Nephron progenitor cell (in vitro differentiated cells): ENCODE data around the gene NMRK1.

ENCODE experiments used
- DNase-seq: peaks from one replicate; pipeline ENCODE4 v3.0.0; 2021
- H3K27ac Mint-ChIP-seq: 2 replicates; pipeline ENCODE4 v1.8.0; 2021; ENCODE audit warnings: mild to moderate bottlenecking, moderate library complexity, mixed read lengths
- H3K27me3 Mint-ChIP-seq: 2 replicates; pipeline ENCODE4 v1.8.0; 2021; ENCODE audit warnings: mild to moderate bottlenecking, low read depth, mixed read lengths; ENCODE audit not compliant: poor library complexity
- H3K36me3 Mint-ChIP-seq: 2 replicates; pipeline ENCODE4 v1.8.0; 2021; ENCODE audit warnings: low read depth, mixed read lengths
- H3K4me1 Mint-ChIP-seq: 2 replicates; pipeline ENCODE4 v1.8.0; 2021; ENCODE audit warnings: mixed read lengths
- H3K4me3 Mint-ChIP-seq: 2 replicates; pipeline ENCODE4 v1.8.0; 2021; ENCODE audit warnings: mild to moderate bottlenecking, moderate library complexity, mixed read lengths
- H3K9me3 Mint-ChIP-seq: 2 replicates; pipeline ENCODE4 v1.8.0; 2021; ENCODE audit warnings: mild to moderate bottlenecking, moderate library complexity, mixed read lengths
- CTCF ChIP-seq: fragments of 200-600 bp; sonication (generic); IDR thresholded peaks from 2 replicates; pipeline ENCODE4 v1.5.0; 2021; ENCODE audit warnings: antibody characterized with exemption

The NMRK1 gene

DNA sequence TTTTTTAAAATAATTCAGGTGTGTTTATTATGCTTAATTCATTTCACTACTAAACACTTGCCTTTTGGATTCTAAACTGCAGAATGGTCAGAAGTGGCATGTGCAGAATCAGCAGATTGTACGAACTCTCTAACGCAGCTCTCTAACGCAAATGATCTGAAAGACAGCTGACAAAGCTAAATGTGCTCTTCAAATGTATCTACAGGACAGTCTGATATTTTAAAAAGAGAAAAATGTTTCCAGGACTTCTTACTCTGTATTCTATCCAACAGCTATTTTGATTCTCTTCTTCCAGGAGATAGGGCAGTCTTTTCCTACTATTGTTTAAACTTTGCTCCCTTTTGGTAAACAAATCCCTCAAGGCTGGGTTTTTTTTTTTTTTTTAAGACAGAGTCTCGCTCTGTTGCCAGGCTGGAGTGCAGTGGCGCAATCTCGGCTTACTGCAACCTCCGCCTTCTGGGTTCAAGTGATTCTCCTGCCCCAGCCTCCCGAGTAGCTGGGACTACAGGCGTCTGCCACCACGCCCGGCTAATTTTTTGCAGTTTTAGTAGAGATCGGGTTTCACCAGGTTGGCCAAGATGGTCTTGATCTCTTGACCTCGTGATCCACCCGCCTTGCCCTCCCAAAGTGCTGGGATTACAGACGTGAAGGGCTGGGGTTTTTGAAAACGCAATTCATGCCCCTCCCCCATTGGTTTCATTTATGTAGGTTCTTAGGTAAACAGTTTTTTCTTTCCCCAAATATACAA, 1.2 kb downstream of the NMRK1 start:
- DNase-seq: no peak
- Mint-ChIP-seq H3K4me3 (peak overlapping the region; percentile 90), H3K36me3 (no peaks in the 10 kb centered on the region), H3K9me3 (no peaks in the 10 kb centered on the region), H3K27me3 (peaks cover 26% of the 10 kb centered on the region), H3K27ac (no peak overlapping the region), H3K4me1 (peaks cover 58% of the 10 kb centered on the region)
- TF ChIP-seq CTCF: no peak

GRCh38 chr9:75085640-75086039, 2.3 kb downstream of the NMRK1 start:
- no peak for DNase-seq
- H3K4me3 Mint-ChIP-seq: no peak overlapping the region
- H3K27ac Mint-ChIP-seq: no peak overlapping the region
- H3K36me3 Mint-ChIP-seq: no peaks in the 10 kb centered on the region
- H3K9me3 Mint-ChIP-seq: no peaks in the 10 kb centered on the region
- peaks cover 21% of the 10 kb centered on the region for H3K27me3 Mint-ChIP-seq
- TF ChIP-seq CTCF: no peak
- peaks cover 47% of the 10 kb centered on the region for H3K4me1 Mint-ChIP-seq

DNA sequence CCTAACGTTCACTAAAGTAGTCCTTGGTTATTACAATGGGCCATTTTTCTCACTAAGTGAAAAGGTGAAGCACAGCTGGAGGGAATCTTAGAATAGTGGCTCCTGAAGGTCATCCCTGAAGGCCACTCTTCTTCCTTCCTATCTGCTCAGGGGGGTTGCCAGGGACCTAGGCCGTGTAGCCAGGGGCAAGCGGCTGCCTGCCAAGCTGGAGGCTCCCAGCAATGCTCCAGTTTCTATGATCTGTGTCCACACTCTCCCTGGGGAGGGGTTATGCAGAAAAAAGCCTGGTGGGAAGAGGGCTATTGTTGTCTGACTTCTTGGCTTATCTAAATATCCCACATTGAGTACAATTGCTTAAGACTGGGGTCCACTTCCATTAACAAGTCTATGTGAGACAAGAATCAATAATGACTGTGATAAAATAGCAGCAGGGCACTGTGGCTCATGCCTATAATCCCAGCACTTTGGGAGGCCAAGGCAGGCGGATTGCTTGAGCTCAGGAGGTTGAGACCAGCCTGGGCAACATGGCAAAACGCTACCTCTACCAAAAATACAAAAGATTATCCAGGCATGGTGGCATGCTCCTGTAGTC, 3.8 kb downstream of the NMRK1 start:
- no peaks in the 10 kb centered on the region for H3K9me3 Mint-ChIP-seq
- no peak for DNase-seq
- H3K4me3 Mint-ChIP-seq: no peak overlapping the region
- no peak for TF ChIP-seq CTCF
- H3K36me3 Mint-ChIP-seq: no peaks in the 10 kb centered on the region
- H3K27ac Mint-ChIP-seq: no peak overlapping the region
- peaks cover 12% of the 10 kb centered on the region for H3K27me3 Mint-ChIP-seq
- H3K4me1 Mint-ChIP-seq: peaks cover 36% of the 10 kb centered on the region

- TF ChIP-seq CTCF: no peak
Observed at GRCh38 chr9:75083188-75083970, 4.6 kb downstream of the NMRK1 start.

GRCh38 chr9:75081632-75082031, 6.3 kb downstream of the NMRK1 start:
- no peaks in the 10 kb centered on the region for H3K36me3 Mint-ChIP-seq
- no peak for DNase-seq
- H3K27me3 Mint-ChIP-seq: peaks cover 12% of the 10 kb centered on the region
- H3K4me3 Mint-ChIP-seq: no peak overlapping the region
- no peak overlapping the region for H3K27ac Mint-ChIP-seq
- peaks cover 24% of the 10 kb centered on the region for H3K4me1 Mint-ChIP-seq
- H3K9me3 Mint-ChIP-seq: no peaks in the 10 kb centered on the region
- no peak for TF ChIP-seq CTCF

More at GRCh38 chr9:75083188-75083970, 4.6 kb downstream of the NMRK1 start:
- H3K4me1 Mint-ChIP-seq: peaks cover 32% of the 10 kb centered on the region
- peak; percentile 32 for DNase-seq
- no peaks in the 10 kb centered on the region for H3K36me3 Mint-ChIP-seq
- H3K27ac Mint-ChIP-seq: no peak overlapping the region
- peaks cover 12% of the 10 kb centered on the region for H3K27me3 Mint-ChIP-seq
- no peak overlapping the region for H3K4me3 Mint-ChIP-seq
- H3K9me3 Mint-ChIP-seq: no peaks in the 10 kb centered on the region
